ENCODE data around the gene VAV2.

Gene VAV2

GRCh38 chr9:134028076-134028475 is 36.0 kb upstream of the VAV2 start:
- no peak for DNase-seq (ENCODE audit: low read depth in 2 of 2)

- DNase-seq (ENCODE audit: low read depth in 2 of 2): no peak
These were observed 35.4 kb upstream of the VAV2 start for GRCh38 chr9:134027561-134027960.

GRCh38 chr9:134026981-134027380 is 34.9 kb upstream of the VAV2 start:
- DNase-seq (ENCODE audit: low read depth in 2 of 2): no peak

- DNase-seq (ENCODE audit: low read depth in 2 of 2): no peak
These were observed 34.5 kb upstream of the VAV2 start for GRCh38 chr9:134026581-134026980.

GRCh38 chr9:134025606-134026541 is 33.8 kb upstream of the VAV2 start:
- peak; percentile 34 to 39 for DNase-seq (ENCODE audit: low read depth in 2 of 2)

GRCh38 chr9:134024828-134025605 is 32.9 kb upstream of the VAV2 start, which contains the start of gene BRD3OS:
TSS of gene BRD3OS (plus strand) at chr9:134025481. CDS start at chr9:134026748, 1,267 bp downstream.
- peak; percentile 87 to 88 for DNase-seq (ENCODE audit: low read depth in 2 of 2)

GRCh38 chr9:134024214-134024792 is 32.2 kb upstream of the VAV2 start:
- DNase-seq (ENCODE audit: low read depth in 2 of 2): no peak

- no peak for DNase-seq (ENCODE audit: low read depth in 2 of 2)
These were observed 22.8 kb upstream of the VAV2 start for GRCh38 chr9:134014946-134015345.

- DNase-seq (ENCODE audit: low read depth in 2 of 2): no peak
These were observed 19.3 kb upstream of the VAV2 start for GRCh38 chr9:134011401-134011800.

GRCh38 chr9:134010310-134011173 is 18.4 kb upstream of the VAV2 start:
- DNase-seq (ENCODE audit: low read depth in 2 of 2): no peak

GRCh38 chr9:134007571-134007970 is 15.4 kb upstream of the VAV2 start:
- DNase-seq (ENCODE audit: low read depth in 2 of 2): no peak

- no peak for DNase-seq (ENCODE audit: low read depth in 2 of 2)
These were observed 15.0 kb upstream of the VAV2 start for GRCh38 chr9:134007150-134007549.

- no peak for DNase-seq (ENCODE audit: low read depth in 2 of 2)
These were observed 13.3 kb upstream of the VAV2 start for GRCh38 chr9:134005381-134005780.

- no peak for DNase-seq (ENCODE audit: low read depth in 2 of 2)
These were observed 12.8 kb upstream of the VAV2 start for GRCh38 chr9:134004881-134005280.

GRCh38 chr9:134004131-134004873 is 12.2 kb upstream of the VAV2 start:
- DNase-seq (ENCODE audit: low read depth in 2 of 2): no peak

- DNase-seq (ENCODE audit: low read depth in 2 of 2): no peak
These were observed 11.1 kb upstream of the VAV2 start for GRCh38 chr9:134003237-134003636.

- no peak for DNase-seq (ENCODE audit: low read depth in 2 of 2)
These were observed 10.7 kb upstream of the VAV2 start for GRCh38 chr9:134002796-134003195.

GRCh38 chr9:133999851-134000265 is 7.7 kb upstream of the VAV2 start:
- no peak for DNase-seq (ENCODE audit: low read depth in 2 of 2)

GRCh38 chr9:133998915-133999595 is 6.9 kb upstream of the VAV2 start:
- DNase-seq (ENCODE audit: low read depth in 2 of 2): no peak

GRCh38 chr9:133997584-133997983 is 5.5 kb upstream of the VAV2 start:
- no peak for DNase-seq (ENCODE audit: low read depth in 2 of 2)

Data from stimulated activated CD8-positive, alpha-beta memory T cell treated with anti-CD3 and anti-CD28 coated beads, Interleukin-2, amount 100 ng/mL, for 48 hours (primary cell).